ENCODE measurements around the gene PLA2R1.

DNA sequence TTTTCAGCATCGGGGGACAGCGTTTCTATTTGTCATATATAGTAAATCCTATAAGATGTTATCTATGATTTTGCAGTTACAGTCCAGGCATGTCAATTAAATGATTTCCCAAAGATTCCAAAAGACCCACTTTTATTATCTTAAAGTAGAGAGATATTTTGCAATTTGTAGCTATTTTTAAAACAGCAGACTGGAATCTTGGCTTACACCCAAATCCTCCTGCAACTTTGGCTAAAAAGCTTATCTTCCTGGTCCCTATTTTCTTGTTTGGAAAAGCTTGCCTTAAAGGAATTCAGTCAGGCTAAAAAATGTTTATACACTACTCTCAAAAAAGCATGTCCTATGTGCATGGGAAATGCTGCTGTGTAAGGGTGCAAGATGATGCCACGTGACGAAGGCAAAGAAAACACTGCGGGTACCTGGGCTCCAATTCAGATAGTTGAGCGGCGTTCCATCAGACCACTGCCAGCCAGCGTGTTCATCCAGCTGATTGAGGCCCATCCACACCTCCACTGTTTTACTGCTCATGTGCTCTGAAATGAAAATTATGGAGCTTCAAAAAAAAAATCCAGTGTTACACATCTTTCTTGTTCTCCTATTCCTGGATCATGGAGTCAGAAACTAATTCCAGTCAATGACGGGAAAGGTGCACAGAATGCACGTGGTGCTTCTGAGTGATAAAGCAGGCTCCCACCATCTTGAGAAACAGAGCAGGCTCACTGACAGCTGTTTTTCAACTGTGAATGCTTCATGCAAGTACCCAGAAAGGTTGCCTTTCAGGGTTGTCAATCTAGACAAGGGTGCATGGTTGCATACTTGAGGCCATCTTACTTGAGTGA lies 33.8 kb downstream of the PLA2R1 start:
- TF ChIP-seq POLR2A (IDR thresholded peaks at IDR 0.05; ENCODE audit: low read depth, low read length) (no peak), POLR2AphosphoS5 (IDR thresholded peaks at IDR 0.05; ENCODE audit: low read depth, low read length) (no peak), TAF1 (IDR thresholded peaks at IDR 0.05; ENCODE audit: borderline replicate concordance, low read depth, low read length) (no peak)

Data from GM12892 (cell line).